GM18873 (cell line): ENCODE results near the gene CCDC185.

Source experiments
- ATAC-seq: cut with Tn5 transposase; IDR thresholded peaks from one replicate; pipeline ENCODE4 v1.9.1; 2021; ENCODE audit warnings: mild to moderate bottlenecking, moderate library complexity, moderate number of reproducible peaks; ENCODE audit not compliant: unreplicated experiment, low FRiP score

Gene CCDC185

DNA sequence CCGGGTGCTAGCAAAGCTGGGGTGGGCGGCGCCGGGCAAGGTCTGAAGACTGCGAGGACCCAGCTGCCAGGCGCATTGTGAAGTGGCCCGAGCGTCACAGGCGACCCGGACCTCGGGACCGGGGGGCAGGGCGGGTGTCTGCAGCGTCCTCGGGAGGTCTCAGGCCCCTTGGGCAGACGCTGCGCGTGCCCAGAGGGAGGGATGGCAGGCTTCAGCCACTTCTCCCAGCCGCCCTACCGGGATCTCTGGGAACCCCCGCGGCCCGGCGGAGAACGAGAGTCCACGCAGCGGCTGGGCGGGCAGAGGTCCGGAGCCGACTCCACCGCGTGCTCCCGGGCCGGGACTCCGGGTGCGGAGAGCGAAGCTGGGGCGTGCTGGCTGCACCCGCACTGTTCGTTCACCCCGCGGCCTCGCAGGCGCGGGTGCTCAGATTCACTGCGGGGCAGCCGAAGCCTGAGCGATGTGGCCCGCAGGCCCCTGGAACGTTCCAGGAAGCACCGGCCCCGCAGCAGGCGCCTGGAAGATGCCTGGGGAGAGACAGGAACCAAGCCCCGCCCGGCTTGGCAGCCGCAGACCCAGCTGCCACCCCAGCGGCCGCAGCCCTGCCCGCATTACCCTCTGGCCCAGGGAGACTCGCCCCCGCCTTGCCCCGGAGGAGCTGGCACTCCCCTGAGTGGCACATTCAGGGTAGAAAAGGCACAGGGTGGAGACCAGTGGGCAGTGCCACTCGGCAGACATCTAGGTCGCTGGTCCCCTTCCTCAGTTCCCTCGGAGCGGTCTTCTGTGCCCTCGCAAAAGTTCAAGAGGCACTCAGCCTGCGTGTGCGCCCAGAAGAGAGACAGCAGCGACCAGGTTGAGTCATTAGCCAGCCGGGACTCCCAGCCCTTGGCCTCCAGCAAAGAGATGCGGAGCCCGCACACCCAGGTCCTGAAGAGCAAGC lies at the start of gene CCDC185:
Gene CCDC185 (plus strand): TSS at position 141 of the 940 bp plus-strand sequence. CDS start 61 bp downstream, at position 202.
- ATAC-seq = no peak

DNA sequence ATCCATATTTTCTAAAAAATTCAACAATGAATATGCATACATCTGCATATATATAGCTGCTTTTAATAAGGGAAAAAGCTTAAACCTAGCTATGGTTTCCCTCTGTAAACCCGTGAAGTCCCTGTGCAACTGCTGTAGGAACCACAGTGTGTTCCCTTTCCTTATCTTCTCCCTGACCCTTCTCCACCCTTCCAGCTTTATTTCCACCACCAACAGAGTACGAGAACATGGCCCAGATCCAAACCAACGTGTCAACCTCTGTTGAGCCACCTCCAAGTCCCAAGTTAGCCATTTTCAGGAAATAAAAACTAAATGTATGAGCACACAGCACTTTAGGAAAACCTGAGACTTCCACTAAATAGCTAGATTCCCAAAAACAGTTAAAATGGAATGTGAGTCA lies 49.5 kb upstream of the CCDC185 start:
- no peak for ATAC-seq

DNA sequence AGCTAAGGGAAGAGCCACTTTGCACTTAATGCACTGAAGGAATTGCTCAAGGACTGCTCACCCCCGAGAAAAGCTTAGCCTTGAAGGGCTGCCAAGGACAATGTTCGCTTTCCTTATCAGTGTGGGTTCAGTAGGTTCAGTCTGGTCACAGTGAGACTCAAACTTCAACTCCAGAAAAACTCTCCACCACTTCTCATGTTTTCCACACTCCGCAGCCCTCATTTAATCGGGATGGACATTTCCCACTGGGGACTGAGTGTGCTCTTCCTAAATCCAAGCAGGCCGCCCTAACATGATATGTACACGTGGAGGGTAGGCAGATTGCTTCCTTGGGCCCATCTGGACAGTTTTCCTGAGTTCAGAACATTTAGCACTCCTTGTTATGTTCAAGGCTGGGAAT lies 48.7 kb upstream of the CCDC185 start:
- no peak for ATAC-seq

DNA sequence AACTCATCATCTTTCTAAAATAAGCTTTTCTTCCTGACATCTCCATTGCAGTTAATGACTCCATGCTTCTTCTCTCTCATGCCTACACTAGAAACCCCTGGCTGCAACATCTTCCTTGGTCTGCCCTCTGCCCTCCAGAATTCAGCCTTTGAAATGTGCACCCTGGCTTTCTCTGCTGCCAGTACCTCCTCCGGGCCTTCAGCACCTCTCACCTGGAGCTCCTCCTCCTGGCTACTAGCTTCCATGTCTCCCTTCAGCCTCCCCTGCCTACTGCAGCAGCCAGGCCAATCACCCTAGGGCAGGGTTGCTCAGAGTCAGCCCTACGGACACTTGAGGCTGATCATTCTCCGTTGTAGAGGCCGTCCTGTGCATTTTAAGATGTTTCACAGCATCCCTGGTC lies 47.5 kb upstream of the CCDC185 start:
- ATAC-seq = no peak

DNA sequence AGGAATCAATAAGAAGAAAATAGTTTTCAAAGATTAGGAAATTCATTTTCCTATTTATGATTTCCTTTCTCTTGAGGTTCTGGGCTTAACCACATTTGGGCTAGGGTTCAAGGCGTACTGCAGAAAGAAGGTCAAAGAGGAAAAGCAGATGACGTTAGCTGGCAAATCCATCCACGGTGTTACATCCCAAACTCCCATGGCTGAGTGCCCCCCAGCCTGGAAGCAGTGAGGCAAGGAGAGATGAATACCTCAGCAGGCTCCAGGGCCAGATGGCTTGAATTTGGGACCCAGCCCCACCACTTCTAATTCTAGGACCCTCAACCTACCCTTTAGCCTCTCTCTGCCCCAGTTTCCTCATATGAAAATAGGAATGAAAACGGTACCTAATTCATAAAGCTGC lies 46.9 kb upstream of the CCDC185 start:
- ATAC-seq = no peak

DNA sequence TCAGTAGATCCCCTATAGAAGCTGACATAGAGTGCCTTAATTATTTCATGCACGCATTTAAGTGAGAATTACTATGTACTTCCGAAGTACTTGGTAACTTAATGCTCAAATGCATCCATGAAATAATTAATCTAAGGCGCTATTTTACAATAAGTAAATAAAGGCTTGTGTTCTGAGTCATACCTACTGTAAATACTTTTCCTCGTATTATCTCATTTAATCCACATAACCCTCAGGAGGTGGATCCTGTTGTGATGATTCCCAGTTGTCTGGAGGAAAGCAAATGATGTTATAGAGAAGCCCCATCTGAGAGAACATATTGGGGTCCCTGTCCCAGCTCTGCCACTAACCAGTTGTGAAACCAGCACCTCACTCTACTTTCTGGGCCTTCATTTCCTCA lies 45.6 kb upstream of the CCDC185 start:
- ATAC-seq = no peak

DNA sequence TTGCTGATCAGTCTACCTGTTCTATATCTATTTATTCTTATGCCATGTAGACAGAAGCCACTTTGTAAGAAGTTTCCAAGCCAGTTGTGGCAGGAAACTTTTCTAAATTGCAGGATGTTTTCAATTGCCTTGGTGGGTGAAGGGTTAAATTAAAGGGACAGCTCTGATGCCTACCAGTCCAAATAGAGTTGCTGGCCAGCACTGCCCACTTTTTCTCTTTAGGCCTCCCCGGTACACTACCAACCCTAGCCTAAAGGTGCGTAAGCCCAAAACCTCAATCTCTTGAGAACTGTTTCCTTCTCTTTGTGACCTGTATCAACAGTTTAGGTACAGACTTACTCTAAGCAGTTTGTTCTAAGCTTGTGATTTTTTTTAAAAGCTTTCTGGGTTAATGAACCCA lies 44.8 kb upstream of the CCDC185 start:
- no peak for ATAC-seq

DNA sequence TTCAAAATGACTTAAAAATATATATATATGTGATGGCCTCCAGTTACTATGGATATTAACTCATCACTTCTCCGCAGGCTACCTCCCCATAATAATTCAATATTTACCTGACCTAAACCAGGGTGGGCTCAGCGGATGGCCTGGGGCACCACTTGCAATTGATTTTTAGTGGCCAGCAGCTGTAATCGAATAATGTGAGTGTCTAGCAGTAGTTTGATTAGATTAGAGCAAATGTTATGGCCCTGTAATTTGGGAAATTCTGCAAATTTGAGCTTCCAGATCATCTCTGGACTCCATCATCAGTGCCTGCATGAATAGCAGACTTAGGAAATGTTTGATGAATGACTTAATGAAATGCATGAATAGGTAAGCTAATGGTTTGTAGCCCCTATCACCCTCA lies 44.0 kb upstream of the CCDC185 start:
- ATAC-seq = no peak

DNA sequence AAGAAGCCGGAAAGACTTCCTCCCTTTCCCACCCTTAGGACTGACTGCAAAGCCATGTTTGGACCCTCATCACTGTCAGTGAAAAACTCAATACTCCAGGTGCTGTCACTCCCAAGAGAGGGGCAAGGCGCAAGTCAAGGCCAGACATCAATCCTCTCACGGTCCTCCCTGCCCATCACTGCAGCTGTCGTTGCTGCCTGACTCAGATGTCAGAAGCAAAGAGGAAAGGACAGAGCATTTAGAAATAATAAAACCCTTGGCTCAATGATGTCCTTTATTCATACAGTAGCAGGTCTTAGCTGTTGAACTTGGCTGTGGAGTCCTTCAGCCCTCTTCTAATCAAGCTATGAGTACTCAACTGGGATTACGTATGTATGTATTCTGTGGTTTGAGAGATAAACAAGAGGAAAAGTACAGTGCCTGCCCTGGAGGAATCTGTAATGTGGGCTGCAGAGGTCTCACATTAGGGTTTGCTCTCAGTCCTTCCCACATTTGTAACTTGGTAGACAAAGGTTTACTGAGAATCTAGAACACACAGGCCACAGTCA lies 42.8 kb upstream of the CCDC185 start:
- ATAC-seq = no peak

DNA sequence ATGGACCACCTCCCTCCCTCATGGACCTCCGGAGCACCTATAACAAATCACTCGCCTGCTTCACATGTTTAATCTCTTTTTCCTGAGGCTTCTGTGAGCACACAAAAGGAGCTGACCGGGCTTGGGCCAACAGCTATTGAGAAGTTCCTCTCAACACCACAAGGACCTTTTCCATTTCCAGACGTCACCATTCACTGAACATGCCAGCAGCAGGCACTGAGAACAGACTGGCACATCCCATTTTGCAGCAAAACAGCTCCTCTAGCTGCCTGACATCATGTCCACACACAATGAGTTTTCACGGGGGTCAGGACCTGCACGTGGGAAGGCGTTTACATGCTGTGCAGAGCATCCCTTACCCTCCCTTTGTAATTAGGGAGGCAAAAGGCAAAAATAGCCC lies 40.3 kb upstream of the CCDC185 start:
- no peak for ATAC-seq

DNA sequence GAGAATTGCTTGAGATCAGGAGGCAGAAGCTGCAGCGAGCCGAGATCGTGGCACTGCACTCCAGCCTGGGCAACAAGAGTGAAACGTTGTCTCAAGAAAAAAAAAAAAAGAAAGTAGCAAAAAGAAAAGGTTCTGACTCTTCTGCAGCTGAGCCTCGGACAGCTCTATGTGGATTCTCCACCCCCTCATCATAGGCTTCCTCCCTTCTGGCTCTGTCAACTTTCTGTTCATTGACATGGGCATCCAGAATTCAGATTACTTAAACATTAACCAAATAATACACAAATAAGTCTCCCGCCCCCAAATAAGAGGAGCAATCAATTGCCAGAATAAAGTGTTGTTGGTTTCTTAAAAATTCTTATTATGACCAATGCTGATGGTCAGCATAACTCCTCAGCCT lies 39.3 kb upstream of the CCDC185 start:
- ATAC-seq = no peak

DNA sequence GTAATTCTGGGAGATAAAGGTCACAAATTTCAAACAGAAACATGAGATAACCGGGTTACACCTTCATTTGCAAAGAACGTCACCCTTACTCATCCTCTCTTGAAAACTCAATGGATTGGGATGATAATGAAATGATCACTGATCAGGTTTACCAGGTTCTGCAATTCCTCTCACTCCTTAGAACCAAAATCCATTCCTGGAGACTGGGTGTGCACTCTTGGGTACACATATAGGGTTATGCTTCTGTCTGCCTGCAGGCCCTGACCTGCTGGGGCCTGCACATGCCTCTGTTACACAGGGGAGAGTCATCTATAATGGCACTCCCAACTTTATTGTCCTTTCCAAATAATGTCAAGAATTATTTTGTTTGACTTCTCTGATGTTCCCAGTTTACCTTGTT lies 37.5 kb upstream of the CCDC185 start:
- ATAC-seq = no peak

DNA sequence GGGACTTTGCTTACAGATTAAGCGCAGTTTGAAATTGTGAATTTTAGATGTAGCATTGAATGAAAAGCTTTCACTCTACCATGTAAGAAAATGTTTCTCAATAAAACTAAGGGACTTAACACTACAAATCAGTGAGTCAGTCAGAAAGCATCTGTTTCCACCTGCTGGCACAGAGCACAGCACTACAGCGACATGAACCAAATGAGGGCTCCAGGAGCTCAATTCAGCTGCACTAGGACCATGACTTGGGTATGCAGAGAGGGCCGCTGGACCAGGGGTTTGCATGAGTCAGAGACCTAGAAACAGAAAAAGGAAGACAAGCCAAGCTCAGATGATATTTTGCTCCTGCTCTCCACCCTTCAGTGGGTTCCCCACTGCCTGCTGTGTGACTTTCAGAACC lies 34.4 kb upstream of the CCDC185 start:
- no peak for ATAC-seq

DNA sequence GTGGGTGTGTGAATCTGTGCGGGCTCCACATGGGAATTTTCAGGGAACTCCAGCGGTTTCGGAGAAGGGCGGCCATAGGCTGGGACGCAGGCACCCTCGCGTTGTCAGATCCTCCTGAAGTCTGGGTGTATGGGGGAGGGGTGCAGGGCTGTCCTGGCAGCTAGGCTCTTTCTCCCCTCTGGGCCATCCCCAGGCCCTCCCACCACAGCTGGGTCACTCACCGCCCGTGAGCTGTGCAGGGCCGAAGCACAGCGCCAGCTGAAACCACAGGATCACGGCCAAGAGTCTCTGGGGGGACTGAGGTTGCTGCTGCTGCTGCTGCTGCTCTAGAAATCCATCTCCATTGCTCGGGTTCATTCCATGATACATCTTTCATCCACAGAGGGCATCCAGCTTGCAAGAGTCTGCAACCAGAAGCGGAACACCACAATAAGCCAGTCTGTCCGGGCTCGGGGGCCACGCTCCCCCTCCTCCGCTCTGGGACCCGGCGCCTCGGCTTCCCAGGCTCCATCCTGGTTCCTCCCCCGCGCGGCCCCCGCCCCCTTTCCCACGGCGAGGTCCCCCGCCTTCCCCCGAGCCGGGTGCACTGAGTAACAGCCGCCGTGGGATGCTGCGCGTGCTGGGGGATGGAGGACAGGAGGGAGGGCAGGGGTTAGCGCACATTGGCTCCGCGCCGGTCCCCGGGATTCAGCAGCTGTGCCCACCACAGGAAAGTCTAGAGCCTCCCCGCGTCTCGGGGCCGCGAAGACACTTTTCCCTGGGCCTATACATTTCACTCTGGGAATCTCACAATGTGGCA lies 30.0 kb upstream of the CCDC185 start:
- ATAC-seq = no peak

DNA sequence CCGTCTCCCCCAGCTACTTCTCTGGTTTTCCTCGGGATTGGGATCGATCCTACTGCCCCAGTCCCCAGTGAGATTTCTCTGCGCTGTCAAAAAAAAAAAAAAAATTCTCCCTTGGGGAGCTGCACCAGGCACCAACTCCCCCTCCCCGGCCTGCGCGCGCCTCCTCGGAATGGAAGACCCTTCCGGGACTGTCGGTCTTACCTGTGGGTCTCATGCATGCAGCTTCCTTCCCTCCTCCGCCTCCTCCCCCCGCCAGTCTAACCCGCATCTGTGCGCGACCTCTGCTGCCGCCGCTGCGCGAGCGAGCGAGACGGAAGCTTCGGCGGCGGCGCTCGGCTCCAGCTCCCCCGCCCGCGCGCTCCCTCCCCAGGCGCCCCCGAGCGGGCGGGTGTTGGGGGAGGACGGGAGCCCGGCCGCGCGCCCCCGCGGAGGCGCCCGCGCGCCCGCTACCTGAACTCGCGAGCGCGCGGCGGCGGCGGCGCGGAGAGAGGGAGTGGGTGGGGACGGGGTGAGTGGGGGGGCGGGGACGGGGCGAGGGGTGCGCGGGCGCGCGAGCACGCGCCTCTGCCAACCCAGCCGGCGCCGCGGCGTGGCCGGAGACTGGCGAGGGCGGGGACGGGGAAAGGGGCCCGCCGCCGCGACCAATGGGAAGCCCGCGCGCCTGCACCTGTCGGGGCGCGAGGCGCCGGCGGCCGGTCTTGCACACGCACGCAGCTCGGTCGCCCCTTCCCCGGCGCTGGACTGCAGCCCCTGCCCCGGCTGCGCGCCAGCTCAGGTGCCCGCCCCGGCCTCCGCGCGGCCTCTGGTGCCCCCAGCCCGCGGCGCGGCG lies 29.1 kb upstream of the CCDC185 start, which contains the start of gene SUSD4:
Gene SUSD4 (minus strand): TSS at position 321 of the 829 bp plus-strand sequence. CDS start 751 bp downstream, outside the sequence.
- no peak for ATAC-seq

DNA sequence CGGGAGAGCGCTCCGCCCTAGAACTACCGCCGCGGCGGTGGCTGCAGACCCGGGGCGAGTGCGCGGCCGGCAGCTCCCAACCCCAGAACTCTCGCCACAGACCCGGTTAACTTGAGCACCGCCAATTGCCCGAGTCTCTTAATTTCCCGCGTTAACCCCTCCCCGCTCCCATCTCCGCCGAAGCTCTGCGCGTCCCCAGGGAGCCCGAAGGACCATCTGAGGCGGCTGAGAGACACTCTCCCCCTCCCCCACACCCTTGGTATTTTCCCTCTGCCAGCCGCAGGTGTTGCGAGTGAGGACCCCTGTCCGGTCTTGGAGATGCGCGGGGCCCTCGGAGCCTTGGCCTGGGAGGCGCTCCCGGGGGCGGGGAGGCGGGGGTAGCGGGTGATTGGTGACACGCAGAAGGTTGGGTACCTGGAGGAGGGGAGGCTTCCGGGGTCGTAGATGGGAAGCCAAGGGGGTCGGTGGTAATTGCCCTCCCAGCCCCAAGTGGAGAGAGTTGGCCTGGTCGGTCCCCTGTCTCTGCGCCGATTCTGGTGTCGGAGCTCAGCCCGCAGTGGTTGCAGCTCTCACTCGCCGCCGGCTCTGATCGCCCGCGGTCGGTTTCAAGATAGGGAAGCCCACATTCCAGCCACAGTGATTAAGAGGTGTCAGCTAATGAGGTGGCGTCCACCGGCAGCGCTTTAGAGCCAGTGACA lies 28.4 kb upstream of the CCDC185 start:
- ATAC-seq = no peak

DNA sequence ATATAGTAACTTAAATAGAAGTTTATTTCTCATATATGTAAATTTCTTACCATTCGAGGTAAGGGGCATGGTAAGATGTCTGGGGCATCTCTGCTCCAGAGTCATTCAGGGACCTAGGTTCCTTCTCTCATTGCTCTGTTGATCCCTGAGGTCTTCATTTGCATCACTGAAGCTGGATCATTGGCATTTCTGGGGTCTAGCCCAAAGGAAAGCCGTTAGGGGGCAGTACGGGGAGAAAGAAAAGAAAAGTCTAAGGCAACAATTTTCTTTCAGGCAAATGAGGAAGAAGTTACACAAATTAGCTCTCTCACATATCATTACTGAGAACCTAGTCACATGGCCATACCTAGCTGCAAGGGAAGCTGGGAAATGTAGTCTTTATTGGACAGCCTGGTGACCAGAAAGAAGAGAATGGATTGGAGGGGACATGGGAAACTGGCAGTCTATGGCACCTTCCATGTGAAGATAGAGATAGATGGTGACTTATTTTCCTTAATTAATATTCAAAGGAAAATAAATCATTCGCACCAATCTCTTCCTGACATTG lies 19.1 kb upstream of the CCDC185 start:
- no peak for ATAC-seq

DNA sequence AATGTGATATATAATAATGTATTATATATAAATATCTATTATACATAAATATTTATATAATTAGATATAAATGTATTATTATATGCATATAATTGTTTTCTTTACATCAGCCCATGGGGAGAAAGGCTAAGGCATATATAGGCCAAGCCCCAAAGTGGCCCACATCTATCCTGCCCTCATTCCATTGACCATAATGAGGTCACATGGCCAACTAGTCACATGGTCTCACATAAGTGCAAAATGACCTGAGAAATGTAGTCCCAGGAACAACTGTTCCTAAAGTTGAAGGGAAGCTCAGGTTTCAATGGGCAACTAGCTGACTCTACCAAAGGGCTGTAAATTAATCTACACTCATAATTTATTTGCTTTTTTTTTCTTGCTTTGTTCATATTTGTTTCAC lies 14.5 kb upstream of the CCDC185 start:
- ATAC-seq = no peak

DNA sequence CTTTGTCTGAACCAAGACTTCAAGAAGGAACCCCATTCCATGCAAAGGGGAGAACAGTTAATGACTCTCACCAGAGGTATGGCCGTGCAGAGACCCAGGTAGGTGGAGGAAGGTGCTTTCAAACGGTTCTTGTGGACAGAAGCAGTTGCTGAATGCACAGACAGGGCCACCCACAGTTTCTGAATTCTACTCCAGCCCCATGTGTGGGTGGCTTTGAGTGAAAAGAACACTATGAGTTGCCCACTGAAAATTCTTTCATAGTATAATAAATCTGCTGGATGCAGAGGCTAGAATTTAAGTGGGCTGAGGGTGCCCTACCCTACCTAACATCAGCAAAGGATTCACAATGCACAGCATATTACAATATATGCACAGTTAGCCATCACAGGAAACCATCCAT lies 7.2 kb upstream of the CCDC185 start:
- no peak for ATAC-seq
